Esophagus squamous epithelium (tissue), 5 donors: ENCODE data around the gene ITIH5. TPM values are rescaled to one million over a fixed set of nuclear protein-coding genes. Genes with fewer than 3 reads are reported as not detected.
"Not testable (repeated sequence)": the region's sequence is repeated elsewhere in the genome, so short reads cannot be mapped to it uniquely, and the experiment has no call there.

Source experiments
- DNase-seq: peaks from one replicate; lab custom pipeline; 2025; lab: John Stamatoyannopoulos, UW
- H3K27ac ChIP-seq, 4 donors: fragments of 200-600 bp; sonication (generic); one replicate each; pipeline ENCODE4 v1.5.1; 2016 to 2019; ENCODE audit warnings: mild to moderate bottlenecking in 1 of 4
- H3K27me3 ChIP-seq, 4 donors: fragments of 200-600 bp; sonication (generic); 1 replicate in 3 of 4; 2 replicates in 1 of 4; pipeline versions ENCODE4 v1.5.1 to v1.6.0; 2017 to 2021; ENCODE audit warnings: antibody characterized with exemption in 1 of 4
- H3K36me3 ChIP-seq, 3 donors: fragments of 200-600 bp; sonication (generic); one replicate each; pipeline ENCODE4 v1.5.1; 2016 to 2019
- H3K4me1 ChIP-seq, 3 donors: fragments of 200-600 bp; sonication (generic); one replicate each; pipeline ENCODE4 v1.5.1; 2017 to 2019
- H3K4me3 ChIP-seq, 4 donors: fragments of 200-600 bp; sonication (generic); 1 replicate in 3 of 4; 2 replicates in 1 of 4; pipeline ENCODE4 v1.5.1; 2016 to 2019; ENCODE audit warnings: mild to moderate bottlenecking in 2 of 4, moderate library complexity in 1 of 4
- H3K9me3 ChIP-seq, 3 donors: fragments of 200-600 bp; sonication (generic); one replicate each; pipeline ENCODE4 v1.5.1; 2016 to 2019
- POLR2A ChIP-seq, 4 donors: fragments of 450-650 bp; IDR thresholded peaks; one replicate each; pipeline ENCODE4 v1.6.1; 2017; ENCODE audit warnings: antibody characterized with exemption in 4 of 4, mild to moderate bottlenecking in 4 of 4, moderate library complexity in 3 of 4
- WGBS, 2 donors: methylation state at CpG; one replicate each; pipeline ENCODE4 v1.1.5; 2018; 5-methylcytosine and 5-hydroxymethylcytosine counted together
- intact Hi-C: fragments of 100-400 bp; cut with DNase I; formaldehyde crosslinking; loops from one replicate; pipeline ENCODE4 v1.15.0; 2022
- total RNA-seq, 4 donors: library from RNA; depleted of rRNA; stranded (reverse); fragments of >200 nt; gene quantifications; one replicate each; pipeline ENCODE4 v1.1.0, GENCODE V29; 2016
- TF ChIP-seq, protein P1 (sequence below), 6 experiments: fragments of 450-650 bp in 4 of 6; fragments of 200-600 bp in 2 of 6; sonication (generic) in 2 of 6; IDR thresholded peaks; one replicate each; pipeline ENCODE4 v1.5.1; 2016 to 2019; ENCODE audit warnings: antibody characterized with exemption in 6 of 6, mild to moderate bottlenecking in 4 of 6, moderate library complexity in 4 of 6
- donor health status: DM: yes; HTN: yes; CAD: no.

The ITIH5 gene
- total RNA-seq: 10 to 100 TPM in 1 of 4 donors, 1 to 10 TPM in 3; 2.2 to 21.4 (median 3.3) TPM

- H3K36me3 ChIP-seq: no peaks in the 10 kb centered on the region
- peak within 1 kb of the TSS; percentile 43 to 86 (median 61) for H3K4me3 ChIP-seq
- intact Hi-C loops: no loop called here
- H3K27ac ChIP-seq: peak within 1 kb of the TSS; percentile 36 to 82 (median 72)
- H3K4me1 ChIP-seq: peaks cover 3 to 33% (median 7%) of the 10 kb centered on the region in 3 donors
- no peaks in the 10 kb centered on the region for H3K9me3 ChIP-seq
- WGBS, 2 donors: 3% methylated on average over 12 to 17 of the region's 54 CpGs
- no peak for TF ChIP-seq POLR2A (IDR thresholded peaks at IDR 0.05)
- TF ChIP-seq, protein P1, sequence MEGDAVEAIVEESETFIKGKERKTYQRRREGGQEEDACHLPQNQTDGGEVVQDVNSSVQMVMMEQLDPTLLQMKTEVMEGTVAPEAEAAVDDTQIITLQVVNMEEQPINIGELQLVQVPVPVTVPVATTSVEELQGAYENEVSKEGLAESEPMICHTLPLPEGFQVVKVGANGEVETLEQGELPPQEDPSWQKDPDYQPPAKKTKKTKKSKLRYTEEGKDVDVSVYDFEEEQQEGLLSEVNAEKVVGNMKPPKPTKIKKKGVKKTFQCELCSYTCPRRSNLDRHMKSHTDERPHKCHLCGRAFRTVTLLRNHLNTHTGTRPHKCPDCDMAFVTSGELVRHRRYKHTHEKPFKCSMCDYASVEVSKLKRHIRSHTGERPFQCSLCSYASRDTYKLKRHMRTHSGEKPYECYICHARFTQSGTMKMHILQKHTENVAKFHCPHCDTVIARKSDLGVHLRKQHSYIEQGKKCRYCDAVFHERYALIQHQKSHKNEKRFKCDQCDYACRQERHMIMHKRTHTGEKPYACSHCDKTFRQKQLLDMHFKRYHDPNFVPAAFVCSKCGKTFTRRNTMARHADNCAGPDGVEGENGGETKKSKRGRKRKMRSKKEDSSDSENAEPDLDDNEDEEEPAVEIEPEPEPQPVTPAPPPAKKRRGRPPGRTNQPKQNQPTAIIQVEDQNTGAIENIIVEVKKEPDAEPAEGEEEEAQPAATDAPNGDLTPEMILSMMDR (IDR thresholded peaks at IDR 0.05): no peak
- peaks cover 0 to 74% (median 0%) of the 10 kb centered on the region in 4 donors for H3K27me3 ChIP-seq
- no peak for DNase-seq
These were observed at the start of gene ITIH5 for GRCh38 chr10:7666253-7667023. Gene ITIH5, minus strand, starts transcription at chr10:7666966. Its CDS starts 74 bp downstream, at chr10:7666892.

DNA sequence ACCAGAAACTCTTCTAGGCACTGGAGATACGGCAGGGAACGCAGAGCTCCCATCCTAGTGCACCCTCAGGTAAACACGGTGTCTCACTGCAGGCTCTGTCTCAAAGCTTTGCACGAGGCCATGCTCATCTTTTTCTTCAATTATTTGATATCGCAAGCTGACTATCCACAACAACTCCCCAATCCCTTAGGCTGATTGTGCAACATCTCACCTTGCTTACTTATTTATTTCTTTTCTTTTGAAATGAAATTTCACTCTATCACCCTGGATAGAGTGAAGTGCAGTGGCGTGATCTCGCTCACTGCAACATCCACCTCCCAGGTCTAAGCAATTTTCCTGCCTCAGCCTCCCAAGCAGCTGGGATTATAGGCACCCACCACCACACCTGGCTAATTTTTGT, 48.7 kb upstream of the ITIH5 start:
- H3K4me1 ChIP-seq: no peaks in the 10 kb centered on the region
- H3K27ac ChIP-seq: no peak overlapping the region
- TF ChIP-seq, protein P1 (IDR thresholded peaks at IDR 0.05): no peak
- TF ChIP-seq POLR2A (IDR thresholded peaks at IDR 0.05): no peak
- no peaks in the 10 kb centered on the region for H3K9me3 ChIP-seq
- peaks cover 0 to 86% (median 0%) of the 10 kb centered on the region in 4 donors for H3K27me3 ChIP-seq
- intact Hi-C loops: no loop called here
- H3K4me3 ChIP-seq: no peak overlapping the region
- no peaks in the 10 kb centered on the region for H3K36me3 ChIP-seq
- 85 to 87% methylated on average over 7 of the region's 7 CpGs for WGBS, 2 donors
- DNase-seq: no peak

DNA sequence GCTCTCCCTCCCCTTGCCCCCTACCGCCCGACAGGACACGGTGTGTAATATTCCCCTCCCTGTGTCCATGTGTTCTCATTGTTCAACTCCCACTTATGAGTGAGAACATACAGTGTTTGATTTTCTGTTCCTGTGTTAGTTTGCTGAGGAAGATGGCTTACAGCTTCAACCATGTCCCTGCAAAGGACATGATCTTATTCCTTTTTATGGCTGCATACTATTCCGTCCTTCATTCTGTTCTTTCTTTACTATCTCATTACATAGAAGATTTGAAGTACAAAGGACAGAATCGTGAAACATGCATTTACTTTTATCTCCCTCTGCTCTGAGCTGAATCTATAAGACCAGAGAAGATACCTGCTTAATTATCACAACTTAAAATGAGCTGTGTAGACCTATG, 44.3 kb upstream of the ITIH5 start:
- DNase-seq, H3K4me3 ChIP-seq, H3K36me3 ChIP-seq, H3K4me1 ChIP-seq, H3K27ac ChIP-seq, H3K9me3 ChIP-seq, intact Hi-C loops: not testable (repeated sequence)
- peaks cover 0 to 92% (median 0%) of the 10 kb centered on the region in 4 donors for H3K27me3 ChIP-seq
- WGBS, 2 donors: 84 to 92% methylated on average over 5 of the region's 5 CpGs

DNA sequence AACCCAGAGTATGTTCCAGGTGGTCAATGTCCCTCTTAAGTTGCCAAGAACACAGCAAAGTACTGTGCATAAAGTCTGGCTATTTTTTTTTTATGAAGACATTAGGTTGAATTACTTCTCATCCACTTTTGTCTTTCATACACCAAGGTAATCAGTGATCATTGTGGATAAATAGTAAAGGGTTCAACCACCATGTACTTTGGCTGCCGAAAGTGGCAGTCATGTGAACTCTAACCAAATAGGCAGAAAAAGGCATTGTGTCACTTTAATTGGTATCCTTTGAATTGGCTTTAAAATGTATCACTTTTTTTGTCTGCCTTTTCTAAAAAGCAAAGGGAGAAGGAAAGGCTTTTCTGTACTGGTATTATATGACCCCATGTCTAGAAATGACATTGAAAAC, 43.7 kb upstream of the ITIH5 start:
- TF ChIP-seq, protein P1 (IDR thresholded peaks at IDR 0.05): no peak
- no peak for TF ChIP-seq POLR2A (IDR thresholded peaks at IDR 0.05)
- Histone ChIP-seq H3K27me3 (peaks cover 0 to 92% (median 0%) of the 10 kb centered on the region in 4 donors), H3K9me3 (no peaks in the 10 kb centered on the region), H3K4me3 (no peak overlapping the region), H3K36me3 (no peaks in the 10 kb centered on the region), H3K4me1 (peaks cover 0 to 7% (median 0%) of the 10 kb centered on the region in 3 donors), H3K27ac (no peak overlapping the region)
- DNase-seq: no peak
- WGBS, 2 donors: 77 to 93% methylated on average over 1 of the region's 1 CpG
- intact Hi-C loops: no loop called here

- 91 to 100% methylated on average over 4 of the region's 4 CpGs for WGBS, 2 donors
- H3K4me1 ChIP-seq: peaks cover 0 to 7% (median 0%) of the 10 kb centered on the region in 3 donors
- no peak overlapping the region for H3K4me3 ChIP-seq
- no peak overlapping the region for H3K27ac ChIP-seq
- TF ChIP-seq, protein P1 (IDR thresholded peaks at IDR 0.05): no peak
- no peaks in the 10 kb centered on the region for H3K9me3 ChIP-seq
- H3K36me3 ChIP-seq: no peaks in the 10 kb centered on the region
- intact Hi-C loops: no loop called here
- peaks cover 0 to 92% (median 0%) of the 10 kb centered on the region in 4 donors for H3K27me3 ChIP-seq
- no peak for DNase-seq
These were observed 42.1 kb upstream of the ITIH5 start for GRCh38 chr10:7708832-7709231.
